ENCODE data around the gene TNFSF13B. TPM values are rescaled to one million over a fixed set of nuclear protein-coding genes. Genes with fewer than 3 reads are reported as not detected.

The TNFSF13B gene
- total and polyA plus RNA-seq, 9 donors, result 0.88 to 5.9 (median 1.9) TPM

DNA sequence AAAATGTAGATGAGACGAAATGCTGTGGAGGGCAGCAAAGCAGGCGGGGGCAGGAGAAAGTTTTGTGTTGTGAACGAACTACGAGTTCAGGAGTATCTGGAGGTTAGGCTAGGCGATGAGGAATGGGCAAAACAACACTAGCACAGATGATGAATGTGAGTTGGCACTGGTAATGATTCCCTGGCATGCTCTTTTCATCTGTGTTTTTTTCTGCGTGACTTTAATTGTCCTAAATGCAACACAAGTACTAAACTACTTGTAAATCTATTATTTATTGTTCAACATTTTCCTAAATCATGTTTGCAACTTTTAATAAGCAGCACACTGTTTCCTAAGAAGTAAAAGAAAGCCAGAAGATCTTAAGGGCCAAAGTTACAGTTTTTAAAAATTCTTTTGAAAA, 19.2 kb downstream of the TNFSF13B start:
- WGBS, 3 donors, result 49 to 58% (median 55%) methylated on average over 6 of the region's 6 CpGs
- Histone ChIP-seq H3K9me3 (no peaks in the 10 kb centered on the region), H3K4me1 (ENCODE audit: insufficient read depth) (no peaks in the 10 kb centered on the region), H3K36me3 (no peaks in the 10 kb centered on the region), H3K27me3 (no peaks in the 10 kb centered on the region), H3K4me3 (no peak overlapping the region), H3K27ac (no peak overlapping the region)
- no peak for TF ChIP-seq EP300 (IDR thresholded peaks at IDR 0.05)
- no peak for TF ChIP-seq POLR2A (IDR thresholded peaks at IDR 0.05)
- TF ChIP-seq, protein P1, sequence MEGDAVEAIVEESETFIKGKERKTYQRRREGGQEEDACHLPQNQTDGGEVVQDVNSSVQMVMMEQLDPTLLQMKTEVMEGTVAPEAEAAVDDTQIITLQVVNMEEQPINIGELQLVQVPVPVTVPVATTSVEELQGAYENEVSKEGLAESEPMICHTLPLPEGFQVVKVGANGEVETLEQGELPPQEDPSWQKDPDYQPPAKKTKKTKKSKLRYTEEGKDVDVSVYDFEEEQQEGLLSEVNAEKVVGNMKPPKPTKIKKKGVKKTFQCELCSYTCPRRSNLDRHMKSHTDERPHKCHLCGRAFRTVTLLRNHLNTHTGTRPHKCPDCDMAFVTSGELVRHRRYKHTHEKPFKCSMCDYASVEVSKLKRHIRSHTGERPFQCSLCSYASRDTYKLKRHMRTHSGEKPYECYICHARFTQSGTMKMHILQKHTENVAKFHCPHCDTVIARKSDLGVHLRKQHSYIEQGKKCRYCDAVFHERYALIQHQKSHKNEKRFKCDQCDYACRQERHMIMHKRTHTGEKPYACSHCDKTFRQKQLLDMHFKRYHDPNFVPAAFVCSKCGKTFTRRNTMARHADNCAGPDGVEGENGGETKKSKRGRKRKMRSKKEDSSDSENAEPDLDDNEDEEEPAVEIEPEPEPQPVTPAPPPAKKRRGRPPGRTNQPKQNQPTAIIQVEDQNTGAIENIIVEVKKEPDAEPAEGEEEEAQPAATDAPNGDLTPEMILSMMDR (IDR thresholded peaks at IDR 0.05), result no peak
- no peak for DNase-seq
- intact Hi-C loops (cut with DNase I), result no loop called here

DNA sequence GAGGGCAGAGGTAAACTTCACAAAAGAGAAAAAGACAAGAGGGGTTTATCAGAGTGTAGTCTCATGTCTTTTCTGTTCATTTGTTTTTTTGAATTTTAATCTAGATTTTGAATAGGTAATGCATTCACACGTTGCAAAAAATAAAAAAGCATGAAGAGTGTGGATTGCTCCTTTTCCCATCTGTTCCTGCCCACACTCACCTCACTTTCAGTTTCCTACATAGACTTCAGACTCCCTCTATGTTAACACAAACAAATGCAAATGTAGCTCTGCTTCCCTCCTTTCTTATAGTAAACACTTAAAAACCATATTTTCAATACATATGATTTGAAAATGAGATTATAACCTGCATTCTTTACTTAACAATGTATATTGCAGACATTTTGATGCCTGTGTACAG, 20.3 kb downstream of the TNFSF13B start:
- intact Hi-C loops (cut with DNase I), result no loop called here
- WGBS, 3 donors, result 21 to 34% (median 27%) methylated on average over 1 of the region's 1 CpG
- Histone ChIP-seq H3K36me3 (no peaks in the 10 kb centered on the region), H3K4me1 (ENCODE audit: insufficient read depth) (no peaks in the 10 kb centered on the region), H3K27me3 (no peaks in the 10 kb centered on the region), H3K9me3 (no peaks in the 10 kb centered on the region), H3K27ac (no peak overlapping the region), H3K4me3 (no peak overlapping the region)
- DNase-seq, result no peak
- TF ChIP-seq, protein P1 (IDR thresholded peaks at IDR 0.05), result no peak
- TF ChIP-seq POLR2A (IDR thresholded peaks at IDR 0.05) (no peak), EP300 (IDR thresholded peaks at IDR 0.05) (no peak)

DNA sequence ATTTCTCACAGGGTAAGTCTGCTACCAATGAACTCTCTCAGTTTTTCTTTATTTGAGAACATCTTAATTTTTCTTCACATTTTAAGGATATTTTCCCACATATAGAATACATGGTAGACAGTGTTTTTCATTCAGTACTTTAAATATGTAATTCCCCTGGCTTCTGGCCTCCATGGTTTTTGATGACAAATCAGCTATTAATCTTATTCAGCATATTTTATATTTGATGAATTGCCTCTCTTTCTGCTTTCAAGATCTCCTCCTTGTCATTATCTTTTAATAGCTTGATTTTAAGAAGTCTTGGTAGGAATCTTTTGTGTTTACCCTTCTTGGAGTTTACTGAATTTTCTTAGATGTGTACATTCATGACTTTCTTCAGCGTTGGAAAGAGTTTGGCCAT, 27.6 kb downstream of the TNFSF13B start:
- Histone ChIP-seq H3K9me3 (no peaks in the 10 kb centered on the region), H3K36me3 (no peaks in the 10 kb centered on the region), H3K4me3 (no peak overlapping the region), H3K27ac (no peak overlapping the region), H3K27me3 (no peaks in the 10 kb centered on the region), H3K4me1 (ENCODE audit: insufficient read depth) (no peaks in the 10 kb centered on the region)
- WGBS, 3 donors, result 90 to 93% (median 93%) methylated on average over 1 of the region's 1 CpG
- no peak for TF ChIP-seq EP300 (IDR thresholded peaks at IDR 0.05)
- TF ChIP-seq, protein P1 (IDR thresholded peaks at IDR 0.05), result no peak
- no peak for TF ChIP-seq POLR2A (IDR thresholded peaks at IDR 0.05)
- intact Hi-C loops (cut with DNase I), result no loop called here
- no peak for DNase-seq

DNA sequence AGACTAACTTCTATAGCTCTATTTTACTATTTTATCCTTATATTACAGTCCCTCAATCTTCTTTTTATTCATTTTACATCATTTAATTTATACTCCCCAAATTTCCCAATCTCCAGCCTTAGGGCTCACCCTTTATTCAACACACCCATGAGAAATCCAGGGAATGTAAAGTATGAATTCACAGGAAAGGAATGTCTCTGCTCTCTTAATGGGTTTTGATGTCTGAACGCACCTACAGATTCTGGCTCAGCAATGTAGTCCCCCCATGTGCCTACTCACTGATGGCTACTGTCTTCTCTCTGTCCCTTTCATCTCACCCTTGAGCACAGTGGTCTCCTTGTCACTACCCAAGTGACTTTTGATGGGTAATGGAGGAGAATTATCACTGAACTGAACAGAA, 32.8 kb downstream of the TNFSF13B start:
- Histone ChIP-seq H3K36me3 (no peaks in the 10 kb centered on the region), H3K9me3 (no peaks in the 10 kb centered on the region), H3K4me1 (ENCODE audit: insufficient read depth) (no peaks in the 10 kb centered on the region), H3K27me3 (no peaks in the 10 kb centered on the region), H3K27ac (no peak overlapping the region), H3K4me3 (no peak overlapping the region)
- 32 to 57% (median 41%) methylated on average over 1 of the region's 1 CpG for WGBS, 3 donors
- DNase-seq, result no peak
- TF ChIP-seq, protein P1 (IDR thresholded peaks at IDR 0.05), result no peak
- TF ChIP-seq EP300 (IDR thresholded peaks at IDR 0.05), result no peak
- TF ChIP-seq POLR2A (IDR thresholded peaks at IDR 0.05), result no peak
- intact Hi-C loops (cut with DNase I), result no loop called here
